CD14-positive monocyte (primary cell): ENCODE measurements around the gene GALNS. TPM values are rescaled to one million over a fixed set of nuclear protein-coding genes. Genes with fewer than 3 reads are reported as not detected.
A peak's percentile ranks its signal among the peaks of the same experiment; 100 is the strongest.

ENCODE experiments used
- DNase-seq, 3 donors: peaks; one replicate each; pipeline ENCODE4 v3.0.0-alpha.2; 2011 to 2022
- H2AFZ ChIP-seq: 2 replicates; pipeline ENCODE4 v1.6.0; 2012; ENCODE audit warnings: mild to moderate bottlenecking, low read depth, low read length, inconsistent platforms; ENCODE audit not compliant: insufficient read depth, poor library complexity, severe bottlenecking
- H3K27ac ChIP-seq, 2 donors: 1 replicate in 1 of 2; 2 replicates in 1 of 2; pipeline ENCODE4 v1.5.1; 2012 to 2013; ENCODE audit warnings: low read length in 2 of 2, control low read depth in 1 of 2, inconsistent platforms in 1 of 2, low read depth in 1 of 2, mild to moderate bottlenecking in 1 of 2
- H3K27me3 ChIP-seq, 2 donors: one replicate each; pipeline versions ENCODE4 v1.6.0 to v1.6.1; 2011 to 2013; ENCODE audit warnings: low read length in 2 of 2; ENCODE audit not compliant: control insufficient read depth in 2 of 2, insufficient read depth in 2 of 2
- H3K36me3 ChIP-seq, 2 donors: replicated peaks in 1 of 2; 1 replicate in 1 of 2; 2 replicates in 1 of 2; pipeline versions ENCODE4 v1.5.1 to v1.6.1; 2012 to 2013; ENCODE audit warnings: low read length in 2 of 2, control low read depth in 1 of 2, inconsistent platforms in 1 of 2, mild to moderate bottlenecking in 1 of 2; ENCODE audit not compliant: insufficient read depth in 2 of 2, control insufficient read depth in 1 of 2
- H3K4me1 ChIP-seq, 2 donors: 1 replicate in 1 of 2; 2 replicates in 1 of 2; pipeline versions ENCODE4 v1.5.1 to v1.6.1; 2012 to 2013; ENCODE audit warnings: low read length in 2 of 2, control low read depth in 1 of 2, inconsistent platforms in 1 of 2, mild to moderate bottlenecking in 1 of 2, moderate library complexity in 1 of 2; ENCODE audit not compliant: insufficient read depth in 2 of 2, control insufficient read depth in 1 of 2
- H3K4me2 ChIP-seq: replicated peaks from 2 replicates; pipeline ENCODE3; 2012; ENCODE audit warnings: low read length, moderate library complexity, mild to moderate bottlenecking; ENCODE audit not compliant: poor library complexity, severe bottlenecking; ENCODE audit errors: extremely low read depth
- H3K4me3 ChIP-seq, 3 experiments: fragments of 200-600 bp in 1 of 3; sonication (generic) in 1 of 3; replicated peaks in 1 of 3; 1 replicate in 2 of 3; 2 replicates in 1 of 3; pipeline ENCODE4 v1.5.1; 2011 to 2013; ENCODE audit warnings: low read length in 3 of 3, mild to moderate bottlenecking in 3 of 3, control low read depth in 2 of 3, low read depth in 2 of 3, inconsistent platforms in 1 of 3, moderate library complexity in 1 of 3
- H3K79me2 ChIP-seq: 2 replicates; pipeline ENCODE4 v1.6.0; 2012; ENCODE audit warnings: mild to moderate bottlenecking, control low read depth, inconsistent platforms, low read length, moderate library complexity; ENCODE audit not compliant: insufficient read depth
- H3K9ac ChIP-seq: 2 replicates; pipeline ENCODE4 v1.6.0; 2017; ENCODE audit warnings: low read length, mild to moderate bottlenecking; ENCODE audit not compliant: insufficient read depth, poor library complexity, severe bottlenecking
- H3K9me3 ChIP-seq, 2 donors: replicated peaks in 1 of 2; 1 replicate in 1 of 2; 2 replicates in 1 of 2; pipeline versions ENCODE4 v1.5.1 to v1.6.1; 2012 to 2013; ENCODE audit warnings: low read length in 2 of 2, control low read depth in 1 of 2; ENCODE audit not compliant: control insufficient read depth in 1 of 2, insufficient read depth in 1 of 2
- H4K20me1 ChIP-seq: 2 replicates; pipeline ENCODE4 v1.6.0; 2012; ENCODE audit warnings: mild to moderate bottlenecking, low read length, control low read depth, moderate library complexity; ENCODE audit not compliant: insufficient read depth
- H3K27ac Mint-ChIP-seq, 7 donors: one replicate each; pipeline ENCODE4 v1.8.0; 2020; ENCODE audit warnings: mild to moderate bottlenecking in 7 of 7, mixed read lengths in 7 of 7, moderate library complexity in 6 of 7, inconsistent platforms in 2 of 7
- H3K27me3 Mint-ChIP-seq, 3 donors: one replicate each; pipeline ENCODE4 v1.8.0; 2021 to 2022; ENCODE audit warnings: low read depth in 3 of 3, mild to moderate bottlenecking in 3 of 3, mixed read lengths in 3 of 3, moderate library complexity in 3 of 3, inconsistent platforms in 1 of 3
- H3K36me3 Mint-ChIP-seq, 2 donors: one replicate each; pipeline ENCODE4 v1.8.0; 2020; ENCODE audit warnings: mixed read lengths in 2 of 2, inconsistent platforms in 1 of 2, mild to moderate bottlenecking in 1 of 2
- H3K4me1 Mint-ChIP-seq: one replicate; pipeline ENCODE4 v1.8.0; 2020; ENCODE audit warnings: mild to moderate bottlenecking, mixed read lengths
- H3K4me3 Mint-ChIP-seq, 2 donors: one replicate each; pipeline ENCODE4 v1.8.0; 2020; ENCODE audit warnings: mild to moderate bottlenecking in 2 of 2, mixed read lengths in 2 of 2, moderate library complexity in 1 of 2
- H3K9me3 Mint-ChIP-seq, 7 donors: one replicate each; pipeline ENCODE4 v1.8.0; 2020 to 2022; ENCODE audit warnings: mixed read lengths in 7 of 7, mild to moderate bottlenecking in 6 of 7, moderate library complexity in 6 of 7, inconsistent platforms in 2 of 7
- WGBS: methylation state at CpG from one replicate; pipeline ENCODE4 v1.1.5; 2013; ENCODE audit warnings: missing lambda C conversion rate; ENCODE audit not compliant: insufficient coverage; 5-methylcytosine and 5-hydroxymethylcytosine counted together
- intact Hi-C, 2 donors: fragments of 100-400 bp; cut with micrococcal nuclease; formaldehyde crosslinking; loops; one replicate each; pipeline versions ENCODE4 v1.15.0 to v1.15.1; 2023
- polyA plus RNA-seq, 3 donors: library from polyadenylated mRNA; depleted of rRNA in 1 of 3; unstranded in 2 of 3; stranded (reverse) in 1 of 3; fragments of 300-500 nt in 2 of 3; fragments of >200 nt in 1 of 3; fragmentation: Illumina TruSeq in 2 of 3; gene quantifications; 1 replicate in 2 of 3; 2 replicates in 1 of 3; pipeline ENCODE4 v1.2.3, GENCODE V29; 2012 to 2021
- TF ChIP-seq, protein P1 (sequence below): fragments of 200-600 bp; IDR thresholded peaks from one replicate; pipeline ENCODE4 v1.8.0; 2022; ENCODE audit warnings: antibody characterized with exemption, mild to moderate bottlenecking

GALNS gene
- polyA plus RNA-seq, 3 donors: 20.2 to 34.4 (median 32.2) TPM

DNA sequence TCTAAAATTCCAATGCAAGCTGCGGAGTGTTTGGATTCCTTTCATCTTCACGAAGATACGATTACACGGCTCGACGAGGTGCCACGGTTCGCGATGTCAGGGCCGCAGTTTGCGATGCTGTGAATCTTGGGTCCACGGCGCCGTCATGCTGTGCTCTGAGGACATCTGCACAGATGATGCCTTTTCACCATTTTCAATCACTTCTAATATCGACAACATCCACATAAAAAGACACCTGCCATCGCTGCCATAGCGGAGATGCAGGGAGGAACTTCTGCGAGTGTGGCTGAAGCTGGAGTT, 38.2 kb downstream of the GALNS start:
- Mint-ChIP-seq H3K36me3 (peaks cover 13 to 41% of the 10 kb centered on the region in 2 donors), H3K9me3 (peaks cover 0 to 3% (median 0%) of the 10 kb centered on the region in 7 donors), H3K4me3 (no peak overlapping the region), H3K27ac (peak overlapping the region in 1 of 7 donors; percentile 59), H3K27me3 (no peaks in the 10 kb centered on the region), H3K4me1 (no peaks in the 10 kb centered on the region)
- H3K27me3 ChIP-seq: no peaks in the 10 kb centered on the region
- intact Hi-C loops: loop anchor here in 1 of 2 donors (10.0 kb wide), 1 partner anchor 396 kb away; the partner anchor contains the start of gene ZNF778
- WGBS: 95% methylated on average over 17 of the region's 18 CpGs
- DNase-seq: no peak
- H4K20me1 ChIP-seq: peaks cover 16% of the 10 kb centered on the region
- no peak overlapping the region for H3K4me2 ChIP-seq
- H3K4me1 ChIP-seq: no peaks in the 10 kb centered on the region
- no peak overlapping the region for H3K27ac ChIP-seq
- H3K9ac ChIP-seq: no peak overlapping the region
- H3K79me2 ChIP-seq: no peaks in the 10 kb centered on the region
- H3K4me3 ChIP-seq: no peak overlapping the region
- TF ChIP-seq, protein P1, sequence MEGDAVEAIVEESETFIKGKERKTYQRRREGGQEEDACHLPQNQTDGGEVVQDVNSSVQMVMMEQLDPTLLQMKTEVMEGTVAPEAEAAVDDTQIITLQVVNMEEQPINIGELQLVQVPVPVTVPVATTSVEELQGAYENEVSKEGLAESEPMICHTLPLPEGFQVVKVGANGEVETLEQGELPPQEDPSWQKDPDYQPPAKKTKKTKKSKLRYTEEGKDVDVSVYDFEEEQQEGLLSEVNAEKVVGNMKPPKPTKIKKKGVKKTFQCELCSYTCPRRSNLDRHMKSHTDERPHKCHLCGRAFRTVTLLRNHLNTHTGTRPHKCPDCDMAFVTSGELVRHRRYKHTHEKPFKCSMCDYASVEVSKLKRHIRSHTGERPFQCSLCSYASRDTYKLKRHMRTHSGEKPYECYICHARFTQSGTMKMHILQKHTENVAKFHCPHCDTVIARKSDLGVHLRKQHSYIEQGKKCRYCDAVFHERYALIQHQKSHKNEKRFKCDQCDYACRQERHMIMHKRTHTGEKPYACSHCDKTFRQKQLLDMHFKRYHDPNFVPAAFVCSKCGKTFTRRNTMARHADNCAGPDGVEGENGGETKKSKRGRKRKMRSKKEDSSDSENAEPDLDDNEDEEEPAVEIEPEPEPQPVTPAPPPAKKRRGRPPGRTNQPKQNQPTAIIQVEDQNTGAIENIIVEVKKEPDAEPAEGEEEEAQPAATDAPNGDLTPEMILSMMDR: no peak
- H2AFZ ChIP-seq: no peak overlapping the region
- no peaks in the 10 kb centered on the region for H3K9me3 ChIP-seq
- peaks cover 25 to 30% of the 10 kb centered on the region in 2 donors for H3K36me3 ChIP-seq

- Histone ChIP-seq H3K27me3 (no peaks in the 10 kb centered on the region), H3K4me3 (no peak overlapping the region), H3K36me3 (peaks cover 22 to 29% of the 10 kb centered on the region in 2 donors), H3K9ac (no peak overlapping the region), H3K79me2 (no peaks in the 10 kb centered on the region), H2AFZ (no peak overlapping the region), H4K20me1 (peaks cover 16% of the 10 kb centered on the region), H3K9me3 (no peaks in the 10 kb centered on the region), H3K27ac (no peak overlapping the region), H3K4me2 (no peak overlapping the region), H3K4me1 (peaks cover 3 to 5% of the 10 kb centered on the region in 2 donors)
- Mint-ChIP-seq H3K27ac (no peak overlapping the region), H3K4me1 (peaks cover 2% of the 10 kb centered on the region), H3K9me3 (peaks cover 0 to 3% (median 0%) of the 10 kb centered on the region in 7 donors), H3K27me3 (no peaks in the 10 kb centered on the region), H3K4me3 (no peak overlapping the region), H3K36me3 (peaks cover 11 to 39% of the 10 kb centered on the region in 2 donors)
- DNase-seq: no peak
- TF ChIP-seq, protein P1: no peak
- 93% methylated on average over 35 of the region's 40 CpGs for WGBS
- intact Hi-C loops: loop anchor here (2.0 to 10.0 kb wide), 2 partner anchors 41 to 397 kb away; partner anchors contain the start of gene ZNF778 (in 1 of the 2)
These were observed 38.8 kb downstream of the GALNS start for GRCh38 chr16:88817785-88818574.
